WTC11 (cell line): ENCODE measurements around the gene BICC1.

Source experiments
- E2F4 ChIP-seq: sonication (generic); formaldehyde crosslinking; IDR thresholded peaks from 2 replicates; pipeline ENCODE4 v1.8.1; 2022; ENCODE audit warnings: low read depth, mild to moderate bottlenecking, moderate library complexity, missing genetic modification reagents, borderline replicate concordance
- E2F5 ChIP-seq: sonication (generic); formaldehyde crosslinking; IDR thresholded peaks from 2 replicates; pipeline ENCODE4 v1.8.1; 2022; ENCODE audit warnings: mild to moderate bottlenecking, moderate library complexity, missing genetic modification reagents
- ESRRA ChIP-seq: sonication (generic); formaldehyde crosslinking; IDR thresholded peaks from 2 replicates; pipeline ENCODE4 v1.8.1; 2022; ENCODE audit warnings: mild to moderate bottlenecking, missing genetic modification reagents, borderline replicate concordance
- FOXP1 ChIP-seq: sonication (generic); formaldehyde crosslinking; IDR thresholded peaks from 2 replicates; pipeline ENCODE4 v1.8.0; 2022; ENCODE audit warnings: missing genetic modification reagents, mild to moderate bottlenecking, moderate library complexity, borderline replicate concordance
- TCF7 ChIP-seq: sonication (generic); formaldehyde crosslinking; IDR thresholded peaks from 2 replicates; pipeline ENCODE4 v1.8.0; 2022; ENCODE audit warnings: mild to moderate bottlenecking, low read depth, missing genetic modification reagents, moderate library complexity
- USF2 ChIP-seq: sonication (generic); formaldehyde crosslinking; IDR thresholded peaks from 2 replicates; pipeline ENCODE4 v1.8.1; 2023; ENCODE audit warnings: mild to moderate bottlenecking, missing genetic modification reagents, moderate library complexity
- TF ChIP-seq, protein P1 (sequence below): fragments of 200-600 bp; IDR thresholded peaks from 2 replicates; pipeline ENCODE4 v1.8.0; 2022; ENCODE audit warnings: antibody characterized with exemption
- TF ChIP-seq, protein P2 (sequence below): sonication (generic); formaldehyde crosslinking; IDR thresholded peaks from 2 replicates; pipeline ENCODE4 v1.8.1; 2023; ENCODE audit warnings: mild to moderate bottlenecking, missing genetic modification reagents

DNA sequence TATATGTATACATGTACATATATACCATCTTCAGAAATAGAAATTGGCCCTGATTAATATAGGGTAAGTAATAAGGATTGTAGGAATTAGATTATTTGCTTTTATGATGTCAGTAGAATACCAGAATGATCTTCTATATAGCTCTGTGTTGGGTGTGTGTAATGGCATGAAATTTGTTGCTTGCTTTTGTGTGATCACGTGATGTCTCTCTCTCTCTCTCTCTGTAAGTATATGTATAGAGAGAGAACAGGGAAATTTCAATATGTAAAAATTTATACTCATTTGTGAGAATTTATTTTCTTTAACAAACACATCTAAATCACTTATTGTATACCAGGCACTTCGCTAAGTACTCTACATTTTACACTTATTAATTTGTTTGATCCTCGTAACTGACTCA, 272.7 kb downstream of the BICC1 start:
- TF ChIP-seq, protein P1, sequence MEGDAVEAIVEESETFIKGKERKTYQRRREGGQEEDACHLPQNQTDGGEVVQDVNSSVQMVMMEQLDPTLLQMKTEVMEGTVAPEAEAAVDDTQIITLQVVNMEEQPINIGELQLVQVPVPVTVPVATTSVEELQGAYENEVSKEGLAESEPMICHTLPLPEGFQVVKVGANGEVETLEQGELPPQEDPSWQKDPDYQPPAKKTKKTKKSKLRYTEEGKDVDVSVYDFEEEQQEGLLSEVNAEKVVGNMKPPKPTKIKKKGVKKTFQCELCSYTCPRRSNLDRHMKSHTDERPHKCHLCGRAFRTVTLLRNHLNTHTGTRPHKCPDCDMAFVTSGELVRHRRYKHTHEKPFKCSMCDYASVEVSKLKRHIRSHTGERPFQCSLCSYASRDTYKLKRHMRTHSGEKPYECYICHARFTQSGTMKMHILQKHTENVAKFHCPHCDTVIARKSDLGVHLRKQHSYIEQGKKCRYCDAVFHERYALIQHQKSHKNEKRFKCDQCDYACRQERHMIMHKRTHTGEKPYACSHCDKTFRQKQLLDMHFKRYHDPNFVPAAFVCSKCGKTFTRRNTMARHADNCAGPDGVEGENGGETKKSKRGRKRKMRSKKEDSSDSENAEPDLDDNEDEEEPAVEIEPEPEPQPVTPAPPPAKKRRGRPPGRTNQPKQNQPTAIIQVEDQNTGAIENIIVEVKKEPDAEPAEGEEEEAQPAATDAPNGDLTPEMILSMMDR, result no peak
- TF ChIP-seq FOXP1 (CRISPR knock-in tag) (no peak), E2F4 (CRISPR knock-in tag) (no peak), ESRRA (CRISPR knock-in tag) (no peak), USF2 (CRISPR knock-in tag) (no peak), TCF7 (CRISPR knock-in tag) (no peak), E2F5 (CRISPR knock-in tag) (no peak)
- TF ChIP-seq, protein P2, sequence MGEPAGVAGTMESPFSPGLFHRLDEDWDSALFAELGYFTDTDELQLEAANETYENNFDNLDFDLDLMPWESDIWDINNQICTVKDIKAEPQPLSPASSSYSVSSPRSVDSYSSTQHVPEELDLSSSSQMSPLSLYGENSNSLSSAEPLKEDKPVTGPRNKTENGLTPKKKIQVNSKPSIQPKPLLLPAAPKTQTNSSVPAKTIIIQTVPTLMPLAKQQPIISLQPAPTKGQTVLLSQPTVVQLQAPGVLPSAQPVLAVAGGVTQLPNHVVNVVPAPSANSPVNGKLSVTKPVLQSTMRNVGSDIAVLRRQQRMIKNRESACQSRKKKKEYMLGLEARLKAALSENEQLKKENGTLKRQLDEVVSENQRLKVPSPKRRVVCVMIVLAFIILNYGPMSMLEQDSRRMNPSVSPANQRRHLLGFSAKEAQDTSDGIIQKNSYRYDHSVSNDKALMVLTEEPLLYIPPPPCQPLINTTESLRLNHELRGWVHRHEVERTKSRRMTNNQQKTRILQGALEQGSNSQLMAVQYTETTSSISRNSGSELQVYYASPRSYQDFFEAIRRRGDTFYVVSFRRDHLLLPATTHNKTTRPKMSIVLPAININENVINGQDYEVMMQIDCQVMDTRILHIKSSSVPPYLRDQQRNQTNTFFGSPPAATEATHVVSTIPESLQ (CRISPR knock-in tag), result no peak
